Measurements from ENCODE around the gene FAT3. TPM values are rescaled to one million over a fixed set of nuclear protein-coding genes. Genes with fewer than 3 reads are reported as not detected.

Gene FAT3
- total RNA-seq, 1 donor from 2014 or later = 0.47 TPM

GRCh38 chr11:92226331-92227229, 2.0 kb downstream of the FAT3 start:
- peak; percentile 31 for DNase-seq
- ATAC-seq = no peak
- intact Hi-C loops (cut with micrococcal nuclease) = no loop called here

GRCh38 chr11:92227230-92227814, 2.7 kb downstream of the FAT3 start:
- no peak for ATAC-seq

GRCh38 chr11:92227959-92228935, 3.6 kb downstream of the FAT3 start:
- intact Hi-C loops (cut with micrococcal nuclease) = no loop called here
- DNase-seq (no peak), ATAC-seq (no peak)

More at GRCh38 chr11:92227230-92227814, 2.7 kb downstream of the FAT3 start:
- DNase-seq = no peak
- intact Hi-C loops (cut with micrococcal nuclease) = no loop called here

GRCh38 chr11:92236856-92237255, 12.2 kb downstream of the FAT3 start:
- intact Hi-C loops (cut with micrococcal nuclease) = no loop called here
- DNase-seq = no peak
- no peak for ATAC-seq

GRCh38 chr11:92240916-92241315, 16.3 kb downstream of the FAT3 start:
- DNase-seq (no peak), ATAC-seq (no peak)
- intact Hi-C loops (cut with micrococcal nuclease) = no loop called here

- no peak for ATAC-seq
- intact Hi-C loops (cut with micrococcal nuclease) = no loop called here
- DNase-seq = no peak
Observed at GRCh38 chr11:92245700-92246271, 21.2 kb downstream of the FAT3 start.

DNA sequence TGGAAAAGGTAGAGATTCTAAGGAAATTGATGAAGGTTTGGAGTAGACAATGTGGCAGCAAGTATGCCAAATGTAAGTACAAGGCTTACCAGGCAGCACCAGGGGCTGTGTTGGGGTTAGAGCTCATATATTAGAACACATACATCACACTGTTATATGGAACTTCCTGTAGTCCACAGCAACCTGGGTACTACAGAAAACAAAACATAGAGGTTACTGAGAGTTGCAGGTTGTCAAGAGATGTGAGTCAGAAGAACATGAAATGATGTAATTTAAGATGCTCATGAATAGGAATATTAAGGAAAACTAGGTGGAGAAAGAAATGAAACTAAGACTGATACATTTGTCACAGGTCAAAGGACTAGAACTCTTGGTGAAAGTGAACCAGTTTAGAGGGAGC, 22.0 kb downstream of the FAT3 start:
- intact Hi-C loops (cut with micrococcal nuclease) = no loop called here
- ATAC-seq (no peak), DNase-seq (no peak)

- no peak for DNase-seq
- intact Hi-C loops (cut with micrococcal nuclease) = no loop called here
- no peak for ATAC-seq
Observed at GRCh38 chr11:92249156-92249753, 24.6 kb downstream of the FAT3 start.

GRCh38 chr11:92251980-92252379, 27.4 kb downstream of the FAT3 start:
- ATAC-seq (no peak), DNase-seq (no peak)
- intact Hi-C loops (cut with micrococcal nuclease) = no loop called here

- DNase-seq (no peak), ATAC-seq (no peak)
- intact Hi-C loops (cut with micrococcal nuclease) = no loop called here
Observed at GRCh38 chr11:92253421-92253820, 28.8 kb downstream of the FAT3 start.

- DNase-seq (no peak), ATAC-seq (no peak)
- intact Hi-C loops (cut with micrococcal nuclease) = no loop called here
Observed at GRCh38 chr11:92253945-92254344, 29.3 kb downstream of the FAT3 start.

GRCh38 chr11:92257536-92257935, 32.9 kb downstream of the FAT3 start:
- intact Hi-C loops (cut with micrococcal nuclease) = no loop called here
- no peak for ATAC-seq
- no peak for DNase-seq

DNA sequence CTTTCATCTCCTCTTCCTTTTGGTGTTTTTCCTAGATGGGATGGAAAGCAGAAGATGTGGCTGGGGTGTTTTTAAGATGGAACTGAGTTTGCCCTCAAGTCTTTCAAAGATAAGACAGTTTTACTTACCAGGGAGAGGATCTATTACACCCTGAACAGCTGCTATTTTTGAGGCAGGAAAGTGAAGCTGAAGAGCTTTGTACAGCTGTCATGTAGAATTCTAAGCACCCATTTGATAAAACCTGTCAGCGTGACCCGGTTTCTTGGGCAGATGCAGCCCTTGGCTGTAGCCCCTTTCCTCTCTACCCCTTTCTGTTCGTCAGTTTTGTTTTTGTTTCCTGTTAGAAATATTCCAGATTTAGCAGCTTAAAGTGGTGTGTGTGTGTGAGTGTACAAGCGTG, 35.2 kb downstream of the FAT3 start:
- DNase-seq (no peak), ATAC-seq (no peak)
- intact Hi-C loops (cut with micrococcal nuclease) = no loop called here

GRCh38 chr11:92264350-92264749, 39.7 kb downstream of the FAT3 start:
- no peak for ATAC-seq
- intact Hi-C loops (cut with micrococcal nuclease) = no loop called here
- no peak for DNase-seq

DNA sequence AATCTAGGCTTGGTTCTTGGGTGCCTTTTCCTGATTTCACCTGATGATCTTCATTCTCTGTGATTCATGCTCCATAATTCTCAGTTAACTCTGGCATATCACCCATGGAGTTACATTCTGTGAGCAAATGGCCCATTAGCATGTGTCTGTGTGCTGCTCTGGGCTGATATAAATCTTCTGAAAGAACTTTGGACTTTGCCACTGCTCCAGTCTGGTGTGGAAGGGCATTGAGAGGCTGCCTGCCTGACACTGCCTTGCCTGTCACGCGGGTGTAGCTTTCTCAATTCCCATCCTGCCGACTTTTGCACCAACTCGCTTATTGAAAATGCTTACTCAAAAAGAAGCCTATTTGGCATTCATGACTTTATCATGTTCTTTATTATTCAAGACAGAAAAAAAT, 42.2 kb downstream of the FAT3 start:
- DNase-seq (no peak), ATAC-seq (no peak)
- intact Hi-C loops (cut with micrococcal nuclease) = no loop called here

DNA sequence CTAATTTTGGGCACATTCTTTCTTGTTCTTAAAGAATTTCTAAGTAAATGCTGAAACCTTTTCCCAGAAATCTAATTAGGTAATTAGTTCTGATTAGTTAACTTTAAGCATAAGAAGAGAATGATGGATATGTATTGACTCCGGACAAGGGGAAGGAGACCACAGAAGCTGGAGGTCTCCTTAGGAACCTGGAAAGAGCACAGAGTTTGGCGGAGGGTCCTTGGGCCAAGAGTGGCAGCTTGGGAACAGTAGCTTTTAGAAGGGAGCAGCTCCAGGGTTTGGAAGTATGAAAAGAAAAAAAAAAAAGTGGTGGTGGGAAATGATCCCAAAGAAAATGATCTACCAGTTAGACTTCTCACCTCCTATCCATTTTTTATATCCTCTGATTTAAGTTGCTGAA, 42.7 kb downstream of the FAT3 start:
- no peak for ATAC-seq
- intact Hi-C loops (cut with micrococcal nuclease) = no loop called here
- DNase-seq = no peak

- intact Hi-C loops (cut with micrococcal nuclease) = no loop called here
- ATAC-seq = no peak
- no peak for DNase-seq
Observed at GRCh38 chr11:92267968-92268367, 43.4 kb downstream of the FAT3 start.

DNA sequence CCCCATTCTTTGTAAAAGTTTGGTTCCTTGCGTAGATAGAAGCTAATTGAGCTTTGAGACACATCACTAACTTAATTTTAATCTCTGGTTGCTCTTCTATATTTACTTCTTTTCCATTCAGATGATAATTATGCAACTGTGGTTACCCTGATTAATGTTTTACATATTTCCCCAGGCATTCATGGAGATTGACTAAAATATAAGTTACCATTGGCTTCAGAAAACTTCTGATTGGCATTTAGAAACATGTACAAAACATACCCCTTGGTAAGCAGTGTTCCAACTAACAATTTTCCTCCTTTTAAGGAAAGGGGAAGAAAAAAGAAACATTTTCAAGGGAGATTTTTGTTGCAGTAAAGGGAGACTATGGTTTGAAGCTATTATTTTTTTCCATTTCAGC, 43.9 kb downstream of the FAT3 start:
- ATAC-seq (no peak), DNase-seq (no peak)
- intact Hi-C loops (cut with micrococcal nuclease) = no loop called here

GRCh38 chr11:92269021-92269420, 44.4 kb downstream of the FAT3 start:
- intact Hi-C loops (cut with micrococcal nuclease) = no loop called here
- ATAC-seq = no peak
- no peak for DNase-seq
